Pancreas (tissue), 10 donors: ENCODE measurements around the gene AAK1. TPM values are rescaled to one million over a fixed set of nuclear protein-coding genes. Genes with fewer than 3 reads are reported as not detected.
A peak's percentile ranks its signal among the peaks of the same experiment; 100 is the strongest.

ENCODE experiments used
- ATAC-seq, 4 donors: fragments of 200-7000 bp; cut with Tn5 transposase; one replicate each; pipeline versions ENCODE4 v1.8.0 to v1.9.1; 2020; ENCODE audit warnings: mild to moderate bottlenecking in 4 of 4, moderate library complexity in 4 of 4
- DNase-seq, 6 donors: peaks; one replicate each; pipeline ENCODE4 v3.0.0-alpha.2; 2020
- FAIRE-seq: peaks from 2 replicates; lab custom pipeline; 2012; peaks lifted over from hg19 to GRCh38; lab: Jason Lieb, UNC
- H3K27ac ChIP-seq, 4 donors: fragments of 200-600 bp; sonication (generic); 1 replicate in 3 of 4; 2 replicates in 1 of 4; pipeline versions ENCODE4 v1.5.0 to v1.8.0; 2020
- H3K27me3 ChIP-seq, 4 donors: fragments of 200-600 bp; one replicate each; pipeline ENCODE4 v1.8.0; 2021
- H3K36me3 ChIP-seq, 3 donors: fragments of 200-600 bp; sonication (generic) in 1 of 3; one replicate each; pipeline versions ENCODE4 v1.5.0 to v1.8.0; 2020 to 2021
- H3K4me1 ChIP-seq, 3 donors: fragments of 200-600 bp; one replicate each; pipeline ENCODE4 v1.8.0; 2021
- H3K4me3 ChIP-seq, 4 donors: fragments of 200-600 bp; sonication (generic) in 2 of 4; one replicate each; pipeline versions ENCODE4 v1.5.0 to v1.8.0; 2020 to 2021
- H3K9me3 ChIP-seq, 4 donors: fragments of 200-600 bp; one replicate each; pipeline ENCODE4 v1.8.0; 2021
- WGBS, 2 donors: extraction: QIAGEN DNeasy Blood & Tissue Kit; methylation state at CpG; one replicate each; pipeline ENCODE4 v1.1.7; 2013; 5-methylcytosine and 5-hydroxymethylcytosine counted together
- intact Hi-C, 3 donors: fragments of 100-400 bp; cut with DNase I; formaldehyde crosslinking; loops; one replicate each; pipeline versions ENCODE4 v1.11.1 to v1.14.2; 2022
- polyA plus RNA-seq, 2 donors: library from polyadenylated mRNA; stranded (reverse); fragments of 200-250 nt; gene quantifications; one replicate each; pipeline ENCODE4 v1.2.3, GENCODE V29; 2013
- total RNA-seq, 6 donors: library from RNA; stranded (reverse); fragmentation: NEBNext Ultra II Directional in 4 of 6; extraction: Animal tissue kit (Norgen Biotek cat#: 25700) in 4 of 6; gene quantifications; one replicate each; pipeline versions ENCODE4 v1.2.1 to v1.2.4, GENCODE V29; 2021 to 2023
- TF ChIP-seq, protein P1 (sequence below), 4 donors: fragments of 200-600 bp; sonication (generic) in 3 of 4; IDR thresholded peaks; one replicate each; pipeline versions ENCODE4 v1.5.0 to v1.8.0; 2021; ENCODE audit warnings: antibody characterized with exemption in 4 of 4
- donor health status: healthy with polysubstance abuse.
- donor health status: DM: no; HTN: no; CAD: no; lungs with moderate emphysema.
- donor health status: DM: no; HTN: no; CAD: no.
- donor health status: control.
- donor health status: control.
- donor health status: Bipolar disorder and iron deficiency.
- donor health status: DM: yes; HTN: yes; CAD: no.
- donor health status: DM: no; HTN: no; CAD: no.
- donor health status: DM: no; HTN: no; CAD: no.
- donor health status: DM: yes; HTN: yes; CAD: no.

The AAK1 gene
- total and polyA plus RNA-seq, 8 donors: 20.6 to 45.1 (median 32.5) TPM

DNA sequence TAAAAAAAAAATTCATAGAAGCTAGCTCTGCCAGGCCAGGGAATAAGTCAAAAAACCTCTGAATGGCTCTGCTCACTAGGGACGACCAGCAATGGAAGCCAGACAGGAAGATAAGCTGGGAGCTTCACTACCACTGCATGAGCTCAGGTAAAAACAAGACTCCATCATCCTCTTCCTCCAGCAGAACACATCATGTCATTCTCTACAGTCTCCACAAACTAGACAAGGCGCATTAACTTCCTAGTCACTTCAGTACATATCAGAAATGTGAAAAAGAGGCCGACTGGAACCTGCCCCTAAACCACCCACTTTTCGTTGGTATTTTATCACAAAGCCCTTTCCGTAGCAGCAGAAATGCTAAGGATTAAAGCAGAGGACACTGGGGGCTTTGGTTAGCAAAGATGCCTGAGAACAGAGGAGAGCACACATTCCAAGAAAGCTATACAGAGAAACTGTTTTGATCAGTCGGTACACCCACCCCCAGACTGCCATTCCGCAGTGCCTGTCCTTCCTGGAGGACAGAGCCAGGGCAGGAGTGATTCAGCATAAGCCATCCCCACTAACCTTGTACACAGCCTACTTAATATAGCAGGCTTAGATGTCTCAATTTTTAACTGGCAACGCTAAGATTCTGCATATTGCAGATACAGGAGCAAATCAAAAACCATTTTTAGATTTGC is 53.4 kb downstream of the AAK1 start:
- DNase-seq: no peak
- TF ChIP-seq, protein P1, sequence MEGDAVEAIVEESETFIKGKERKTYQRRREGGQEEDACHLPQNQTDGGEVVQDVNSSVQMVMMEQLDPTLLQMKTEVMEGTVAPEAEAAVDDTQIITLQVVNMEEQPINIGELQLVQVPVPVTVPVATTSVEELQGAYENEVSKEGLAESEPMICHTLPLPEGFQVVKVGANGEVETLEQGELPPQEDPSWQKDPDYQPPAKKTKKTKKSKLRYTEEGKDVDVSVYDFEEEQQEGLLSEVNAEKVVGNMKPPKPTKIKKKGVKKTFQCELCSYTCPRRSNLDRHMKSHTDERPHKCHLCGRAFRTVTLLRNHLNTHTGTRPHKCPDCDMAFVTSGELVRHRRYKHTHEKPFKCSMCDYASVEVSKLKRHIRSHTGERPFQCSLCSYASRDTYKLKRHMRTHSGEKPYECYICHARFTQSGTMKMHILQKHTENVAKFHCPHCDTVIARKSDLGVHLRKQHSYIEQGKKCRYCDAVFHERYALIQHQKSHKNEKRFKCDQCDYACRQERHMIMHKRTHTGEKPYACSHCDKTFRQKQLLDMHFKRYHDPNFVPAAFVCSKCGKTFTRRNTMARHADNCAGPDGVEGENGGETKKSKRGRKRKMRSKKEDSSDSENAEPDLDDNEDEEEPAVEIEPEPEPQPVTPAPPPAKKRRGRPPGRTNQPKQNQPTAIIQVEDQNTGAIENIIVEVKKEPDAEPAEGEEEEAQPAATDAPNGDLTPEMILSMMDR (IDR thresholded peaks at IDR 0.05): no peak
- Histone ChIP-seq H3K4me3 (no peak overlapping the region), H3K4me1 (no peaks in the 10 kb centered on the region), H3K27ac (no peak overlapping the region), H3K27me3 (no peaks in the 10 kb centered on the region), H3K36me3 (no peaks in the 10 kb centered on the region), H3K9me3 (no peaks in the 10 kb centered on the region)
- 70 to 77% methylated on average over 8 of the region's 8 CpGs for WGBS, 2 donors
- peak in 2 of 4 donors; percentile 46 for ATAC-seq
- intact Hi-C loops: no loop called here
- no peak for FAIRE-seq

DNA sequence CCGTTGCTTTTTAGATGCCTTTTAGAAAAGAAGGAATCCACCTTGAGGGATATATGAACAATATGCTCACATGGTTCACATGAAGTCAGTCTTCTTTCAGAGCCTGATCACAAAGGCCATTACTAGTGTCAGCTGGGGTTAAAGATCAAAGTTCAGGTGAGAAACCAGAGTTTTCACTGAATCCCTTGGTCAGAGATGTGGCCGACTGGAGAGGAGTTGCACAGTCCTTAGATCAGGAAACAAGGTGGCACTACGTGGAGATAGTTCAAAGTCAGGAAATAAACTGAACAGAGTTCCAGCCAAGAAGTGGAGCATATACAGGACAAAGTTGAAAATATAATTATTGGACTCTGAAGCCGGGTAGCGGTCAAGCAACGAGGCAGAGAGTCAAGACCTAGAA is 54.6 kb downstream of the AAK1 start:
- no peak for DNase-seq
- Histone ChIP-seq H3K27ac (no peak overlapping the region), H3K27me3 (no peaks in the 10 kb centered on the region), H3K9me3 (no peaks in the 10 kb centered on the region), H3K36me3 (no peaks in the 10 kb centered on the region), H3K4me3 (no peak overlapping the region), H3K4me1 (peaks cover 0 to 4% (median 0%) of the 10 kb centered on the region in 3 donors)
- intact Hi-C loops: no loop called here
- TF ChIP-seq, protein P1 (IDR thresholded peaks at IDR 0.05): no peak
- peak in 1 of 4 donors; percentile 28 for ATAC-seq
- 80 to 83% methylated on average over 6 of the region's 6 CpGs for WGBS, 2 donors
- FAIRE-seq: no peak

DNA sequence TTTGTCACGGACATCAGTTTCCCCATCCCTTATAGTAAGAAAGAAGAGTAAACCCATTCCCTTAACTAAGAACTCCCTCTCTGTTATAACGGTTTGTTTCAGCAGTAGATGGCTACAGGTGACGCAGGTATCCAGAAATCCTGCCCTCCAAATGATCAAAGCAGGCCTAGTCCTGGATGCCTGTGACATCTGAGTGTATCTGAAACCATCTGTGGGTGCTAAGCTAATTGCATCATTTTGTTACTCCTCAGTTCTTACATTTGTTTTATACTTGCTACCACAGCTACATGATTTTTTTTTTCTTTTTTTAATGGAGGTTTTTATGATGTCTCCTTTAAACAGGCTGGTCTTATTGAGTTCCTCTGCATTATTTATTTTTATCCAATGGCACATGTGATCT is 55.1 kb downstream of the AAK1 start:
- intact Hi-C loops: no loop called here
- FAIRE-seq: no peak
- no peaks in the 10 kb centered on the region for H3K9me3 ChIP-seq
- H3K4me3 ChIP-seq: no peak overlapping the region
- 96 to 97% methylated on average over 3 of the region's 3 CpGs for WGBS, 2 donors
- no peak overlapping the region for H3K27ac ChIP-seq
- DNase-seq: no peak
- H3K4me1 ChIP-seq: peaks cover 1 to 6% (median 1%) of the 10 kb centered on the region in 3 donors
- no peaks in the 10 kb centered on the region for H3K36me3 ChIP-seq
- TF ChIP-seq, protein P1 (IDR thresholded peaks at IDR 0.05): no peak
- no peaks in the 10 kb centered on the region for H3K27me3 ChIP-seq
- no peak for ATAC-seq

DNA sequence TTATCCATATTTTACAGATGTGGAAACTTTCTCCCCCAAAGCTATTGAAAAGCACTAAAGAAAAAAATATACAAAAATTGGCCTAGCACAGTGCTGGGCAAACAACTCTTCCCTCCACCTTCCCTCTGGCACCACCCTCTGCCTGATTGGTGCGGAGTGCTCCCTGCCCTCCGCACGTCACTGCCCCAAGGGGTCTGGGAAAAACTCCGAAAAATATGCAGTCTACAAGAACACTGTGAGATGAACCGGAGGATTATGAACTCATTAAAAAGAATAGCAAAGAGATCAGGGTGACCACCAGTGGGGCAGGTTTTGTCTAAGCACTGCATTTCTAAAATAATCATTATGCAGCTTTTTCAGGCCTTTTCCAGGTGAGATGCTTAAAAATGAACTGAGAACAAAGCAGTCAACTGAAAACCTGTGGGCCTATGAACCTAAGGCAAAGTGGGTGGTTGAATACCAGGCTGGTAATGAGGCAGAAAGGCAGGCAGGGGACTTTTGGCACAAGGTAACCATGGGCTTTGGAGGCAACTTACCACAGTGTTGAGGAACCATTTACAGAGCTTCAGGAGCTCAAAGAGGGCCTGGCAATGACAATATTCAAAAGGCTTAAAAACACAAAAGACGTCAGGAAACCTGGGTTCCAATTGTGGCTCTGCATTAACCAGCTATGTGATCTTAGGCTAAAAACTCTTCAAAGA is 57.5 kb downstream of the AAK1 start:
- Histone ChIP-seq H3K4me1 (peaks cover 11 to 26% (median 22%) of the 10 kb centered on the region in 3 donors), H3K36me3 (no peaks in the 10 kb centered on the region), H3K9me3 (no peaks in the 10 kb centered on the region), H3K4me3 (no peak overlapping the region), H3K27me3 (no peaks in the 10 kb centered on the region), H3K27ac (no peak overlapping the region)
- WGBS, 2 donors: 90 to 93% methylated on average over 6 of the region's 6 CpGs
- ATAC-seq (no peak), DNase-seq (no peak), FAIRE-seq (no peak)
- intact Hi-C loops: no loop called here
- TF ChIP-seq, protein P1 (IDR thresholded peaks at IDR 0.05): no peak
